Activated CD4-positive, CD25-positive, alpha-beta regulatory T cell (primary cell): ENCODE results near the gene ZNF334.
A peak's percentile ranks its signal among the peaks of the same experiment; 100 is the strongest.

Source experiments
- DNase-seq, 4 experiments: peaks; one replicate each; lab custom pipeline; 2025; lab: John Stamatoyannopoulos, UW

The ZNF334 gene

DNA sequence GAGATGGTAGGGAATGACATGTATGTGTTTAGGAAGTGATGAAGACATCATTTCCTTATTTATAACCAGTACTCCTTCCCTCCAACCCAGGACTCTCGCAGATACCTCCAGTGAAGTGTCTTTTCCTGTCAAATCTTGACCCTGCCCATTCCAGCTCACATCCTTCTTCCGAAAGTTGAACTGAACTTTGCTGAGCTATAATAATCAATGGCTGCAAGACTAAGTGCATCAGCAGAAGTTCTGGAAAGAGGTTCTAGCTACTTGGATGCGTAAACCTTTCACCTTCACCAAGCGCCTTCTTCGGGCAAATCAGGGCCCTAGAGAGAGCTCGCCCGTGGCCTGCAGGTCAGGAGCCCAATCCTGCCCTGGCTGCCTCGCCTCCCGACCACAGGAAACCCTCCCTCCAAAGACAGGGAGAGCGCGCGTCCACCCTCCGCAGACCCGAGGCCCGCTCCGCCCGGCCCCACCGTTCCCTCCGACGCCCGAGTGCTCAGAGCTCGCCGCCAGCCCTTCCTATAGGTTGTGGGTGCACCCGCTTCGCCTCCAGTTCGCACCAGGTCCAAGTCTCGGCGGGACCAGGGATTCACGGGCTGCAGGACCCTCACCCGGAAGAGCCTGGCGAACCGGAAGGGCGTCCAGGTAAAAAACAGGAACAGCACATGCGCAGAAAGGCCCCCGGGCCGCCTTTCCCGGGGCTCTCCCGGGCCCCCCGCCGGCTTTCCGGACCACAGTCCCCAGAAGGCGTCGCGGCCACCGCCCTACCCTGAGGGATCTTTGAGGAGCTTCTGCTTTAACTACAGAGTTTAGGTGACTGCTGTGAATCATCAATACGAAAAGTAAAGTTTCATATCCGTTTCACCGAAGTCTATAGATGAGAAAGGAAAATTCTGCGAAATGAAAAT lies at the start of gene ZNF334:
ZNF334 (minus strand) TSS at position 617 of the 902 bp plus-strand sequence. CDS start 1,457 bp downstream, outside the sequence.
- peak in 1 of 4 experiments; percentile 3 for DNase-seq

DNA sequence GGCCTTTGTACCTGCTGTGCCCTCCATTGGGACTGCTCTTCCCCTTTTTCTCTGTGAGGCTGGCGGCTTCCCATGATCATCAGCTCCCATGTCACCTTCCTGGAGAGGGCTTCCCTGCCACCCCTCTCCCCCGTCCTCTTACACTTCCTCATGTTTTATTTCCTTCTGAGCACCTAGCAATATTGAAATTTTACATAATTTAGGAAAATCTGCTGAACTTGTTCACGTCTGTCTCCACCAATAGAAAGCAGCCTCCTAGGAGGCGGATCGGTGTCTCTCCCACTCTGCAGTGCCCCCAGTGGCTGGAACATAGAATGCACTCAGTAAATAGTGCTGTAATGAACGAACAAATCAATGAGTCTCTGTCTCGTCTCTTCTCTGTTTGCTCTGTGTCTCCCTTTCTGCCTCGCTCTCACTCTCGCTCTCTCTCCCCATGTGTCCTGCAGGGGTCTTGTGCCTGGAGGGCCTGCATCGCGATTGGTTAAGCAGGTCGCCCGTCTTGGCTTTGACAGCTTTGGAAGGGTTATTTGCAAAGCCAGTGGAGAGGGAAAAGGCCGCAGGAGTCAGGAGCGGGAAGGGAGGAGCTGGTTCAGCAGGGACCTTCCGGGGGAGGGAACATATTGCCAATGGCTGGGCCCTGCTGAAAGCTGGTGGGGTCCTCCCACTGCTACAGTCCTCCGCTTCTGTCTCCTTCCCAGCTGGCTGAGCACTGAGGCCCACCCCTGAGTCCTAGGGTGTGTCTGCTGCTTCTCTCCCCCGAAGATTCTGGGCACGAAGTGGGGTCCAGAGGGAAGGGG lies 49.2 kb upstream of the ZNF334 start:
- peak in 3 of 4 experiments; percentile 20 to 52 (median 29) for DNase-seq

DNA sequence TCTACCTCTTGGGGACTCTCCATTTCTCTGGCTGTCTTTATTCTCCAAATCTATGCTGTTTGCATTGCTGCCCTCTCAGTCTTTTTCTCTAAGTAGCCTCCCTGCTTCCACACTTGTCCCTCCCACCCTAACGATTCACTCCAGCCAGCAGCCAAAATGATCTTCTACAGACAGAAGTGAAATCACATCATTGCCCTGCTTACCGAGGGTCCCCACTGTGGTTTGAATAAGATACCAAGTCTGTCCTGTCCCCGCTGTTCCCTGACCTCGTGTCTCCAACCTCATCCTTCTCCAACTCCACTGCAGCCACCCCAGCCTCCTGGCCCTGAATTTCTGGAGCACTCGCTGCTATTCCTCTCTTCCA lies 48.6 kb upstream of the ZNF334 start:
- DNase-seq: no peak

DNA sequence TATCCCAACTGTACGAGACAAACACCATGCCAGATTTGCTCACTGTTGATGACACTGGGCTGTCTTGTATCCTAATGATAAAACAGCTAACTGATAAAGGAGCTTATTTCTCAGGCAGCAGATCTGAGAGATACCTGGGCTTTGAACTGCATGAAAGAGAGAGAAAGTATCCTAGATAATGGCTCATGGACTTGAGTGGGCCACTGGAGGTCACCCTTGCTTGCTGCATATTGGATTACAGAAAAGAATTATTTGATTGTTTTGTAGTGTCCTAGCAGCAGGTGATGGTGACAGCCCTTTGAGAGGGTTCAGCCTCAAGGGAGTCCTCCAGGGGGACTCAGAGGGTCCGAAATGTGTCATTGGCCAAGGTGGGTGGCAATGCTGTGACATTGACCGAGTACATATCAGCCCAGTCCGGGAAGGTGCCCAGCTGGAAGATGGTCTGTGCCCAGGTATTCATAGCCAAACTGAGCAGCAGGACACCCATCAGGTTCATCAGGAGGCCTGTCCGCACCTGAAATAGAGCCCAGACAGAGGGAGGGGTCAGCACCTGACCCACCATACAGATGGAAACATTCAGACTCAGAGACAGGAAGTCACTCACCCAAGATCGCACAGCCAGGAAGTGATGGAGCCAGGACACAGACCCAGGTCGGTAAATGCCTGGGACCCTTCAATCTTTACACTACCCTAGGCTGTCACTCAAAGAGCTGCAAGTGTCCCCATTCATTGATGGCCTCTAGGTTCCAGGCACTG lies 46.5 kb upstream of the ZNF334 start:
- DNase-seq: no peak

DNA sequence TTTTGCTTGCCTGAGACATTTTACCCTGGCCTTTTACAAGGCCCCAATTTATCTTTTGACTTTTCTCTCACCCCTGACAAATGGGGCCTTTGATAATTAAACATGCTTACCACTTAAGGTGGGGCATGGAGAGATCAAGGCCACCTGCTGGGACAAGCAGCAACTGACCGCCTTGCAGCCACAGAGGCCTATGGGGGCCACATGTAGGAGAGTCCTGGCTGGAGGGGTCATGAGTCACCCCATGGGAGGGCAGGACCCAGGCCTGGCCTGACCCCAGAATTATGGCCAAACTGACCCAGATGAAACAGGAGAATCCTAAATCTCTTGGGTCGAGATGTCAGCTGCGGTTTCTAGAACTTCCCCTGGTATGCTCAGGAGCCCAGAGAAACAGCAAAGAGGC lies 45.6 kb upstream of the ZNF334 start:
- no peak for DNase-seq

DNA sequence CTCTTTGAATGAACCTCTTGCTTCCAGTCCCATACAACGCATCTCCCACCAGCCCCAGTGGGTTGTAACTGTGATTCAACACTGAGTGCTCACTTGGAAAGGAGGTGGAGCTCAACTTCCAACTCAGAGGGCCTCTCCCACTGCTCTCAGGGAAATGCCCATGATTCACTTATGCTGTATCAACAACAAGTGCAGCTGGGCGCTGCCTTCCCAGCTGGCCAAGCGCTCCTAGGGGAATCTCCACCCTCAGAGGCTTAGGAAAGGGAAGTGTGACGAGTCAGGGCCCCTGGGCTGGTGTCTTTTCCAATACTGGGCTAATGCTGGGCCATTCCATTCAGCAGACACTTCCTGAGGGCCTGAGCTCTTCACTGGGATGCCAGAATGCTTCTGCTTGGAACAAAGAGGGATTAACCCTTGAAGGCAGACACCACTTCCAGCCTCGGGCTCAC lies 45.2 kb upstream of the ZNF334 start:
- no peak for DNase-seq

DNA sequence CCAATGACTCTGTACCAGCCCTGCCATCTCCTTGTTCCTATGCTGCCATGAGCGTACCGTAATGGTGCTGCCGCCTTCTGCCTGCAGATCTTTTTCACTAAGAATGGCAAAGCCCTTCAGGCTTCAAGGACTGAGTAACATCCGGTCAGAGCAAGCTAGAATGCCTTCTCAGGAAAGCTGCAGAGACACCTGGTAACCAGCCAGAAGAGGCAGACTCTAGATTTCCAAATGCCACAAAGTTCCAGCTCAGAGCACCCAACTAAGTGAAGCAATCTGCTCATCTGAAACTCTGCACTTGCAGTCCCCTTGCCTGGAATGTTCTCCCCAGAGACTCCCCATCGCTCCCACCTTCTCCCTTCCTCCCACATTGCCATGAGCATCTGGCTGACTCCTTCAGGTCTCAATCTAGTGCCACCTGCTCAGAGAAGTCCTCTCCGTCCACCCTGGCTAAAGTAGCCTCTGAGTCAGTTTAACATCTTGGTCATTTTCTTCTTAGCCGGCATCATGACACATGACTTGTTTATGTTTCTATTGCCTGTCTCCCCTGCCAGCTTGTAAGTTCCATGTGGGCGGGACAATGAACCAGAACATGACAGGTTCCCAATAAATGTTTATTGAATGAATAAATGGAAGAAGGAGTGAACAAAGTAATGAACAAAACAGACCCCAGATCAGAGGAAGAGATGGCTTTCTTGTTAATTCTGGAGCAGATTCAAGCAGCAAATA lies 44.0 kb upstream of the ZNF334 start:
- no peak for DNase-seq

DNA sequence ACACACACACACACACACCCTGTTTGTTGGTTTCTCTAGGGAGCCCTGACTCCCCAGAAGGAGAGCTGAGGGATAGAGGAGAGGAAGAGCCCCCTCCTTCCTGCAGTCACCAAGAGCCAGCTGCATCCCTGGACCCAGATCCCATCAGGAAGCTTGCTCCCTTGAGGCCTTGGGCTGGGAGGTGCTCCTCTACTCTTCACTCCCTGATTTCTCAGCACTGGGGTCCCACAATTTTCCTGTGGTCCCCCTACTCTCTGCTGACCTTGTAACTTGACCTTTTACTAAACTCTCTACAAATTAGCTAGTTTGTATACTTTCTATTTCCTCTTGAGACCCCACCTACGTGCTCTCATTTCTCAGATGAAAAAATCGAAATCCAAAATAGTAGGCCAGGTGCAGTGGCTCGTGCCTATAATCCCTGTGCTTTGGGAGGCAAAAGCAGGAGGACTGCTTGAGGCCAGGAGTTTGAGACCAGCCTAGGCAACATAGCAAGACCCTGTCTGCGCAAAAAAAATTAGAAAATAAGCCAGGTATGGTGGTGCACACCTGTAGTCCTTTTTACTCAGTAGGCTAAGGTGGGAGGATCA lies 42.1 kb upstream of the ZNF334 start:
- DNase-seq: no peak

DNA sequence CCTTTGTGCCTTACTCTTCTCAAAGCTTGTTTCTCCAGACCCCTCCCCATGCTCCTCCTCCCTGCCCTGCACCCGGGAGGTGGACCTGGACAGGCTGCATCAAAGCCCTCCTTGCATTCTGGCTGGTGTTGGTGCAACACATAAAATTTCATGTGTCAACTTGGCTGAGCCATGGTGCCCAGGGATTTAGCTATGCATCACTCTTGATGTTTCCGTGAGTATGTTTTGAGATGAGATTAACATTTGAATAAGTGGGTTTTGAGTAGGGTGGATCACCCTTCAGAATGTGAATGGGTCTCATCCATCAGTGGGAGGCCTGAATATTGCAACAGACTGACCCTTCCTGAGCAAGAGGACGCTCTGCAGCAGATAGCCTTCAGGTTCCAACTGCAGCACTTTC lies 41.5 kb upstream of the ZNF334 start:
- no peak for DNase-seq

DNA sequence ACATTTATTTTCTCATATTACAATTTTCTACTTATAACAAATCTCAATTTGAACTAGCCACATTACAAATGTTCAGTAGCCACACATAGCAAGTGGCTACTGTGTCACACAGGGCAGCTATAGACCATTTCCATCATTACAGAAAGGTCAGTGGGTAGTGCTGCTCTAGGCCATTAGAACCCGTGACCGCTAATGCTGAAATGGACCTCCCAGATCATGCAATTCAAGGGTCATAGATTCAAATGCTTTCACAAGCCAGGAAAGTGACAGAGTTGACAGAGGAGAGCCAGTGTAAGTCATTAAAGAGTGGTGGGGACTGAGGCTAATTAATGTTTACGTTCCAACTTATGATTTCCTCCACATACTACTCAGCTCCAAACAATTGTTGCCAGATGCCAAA lies 40.6 kb upstream of the ZNF334 start:
- DNase-seq: no peak

DNA sequence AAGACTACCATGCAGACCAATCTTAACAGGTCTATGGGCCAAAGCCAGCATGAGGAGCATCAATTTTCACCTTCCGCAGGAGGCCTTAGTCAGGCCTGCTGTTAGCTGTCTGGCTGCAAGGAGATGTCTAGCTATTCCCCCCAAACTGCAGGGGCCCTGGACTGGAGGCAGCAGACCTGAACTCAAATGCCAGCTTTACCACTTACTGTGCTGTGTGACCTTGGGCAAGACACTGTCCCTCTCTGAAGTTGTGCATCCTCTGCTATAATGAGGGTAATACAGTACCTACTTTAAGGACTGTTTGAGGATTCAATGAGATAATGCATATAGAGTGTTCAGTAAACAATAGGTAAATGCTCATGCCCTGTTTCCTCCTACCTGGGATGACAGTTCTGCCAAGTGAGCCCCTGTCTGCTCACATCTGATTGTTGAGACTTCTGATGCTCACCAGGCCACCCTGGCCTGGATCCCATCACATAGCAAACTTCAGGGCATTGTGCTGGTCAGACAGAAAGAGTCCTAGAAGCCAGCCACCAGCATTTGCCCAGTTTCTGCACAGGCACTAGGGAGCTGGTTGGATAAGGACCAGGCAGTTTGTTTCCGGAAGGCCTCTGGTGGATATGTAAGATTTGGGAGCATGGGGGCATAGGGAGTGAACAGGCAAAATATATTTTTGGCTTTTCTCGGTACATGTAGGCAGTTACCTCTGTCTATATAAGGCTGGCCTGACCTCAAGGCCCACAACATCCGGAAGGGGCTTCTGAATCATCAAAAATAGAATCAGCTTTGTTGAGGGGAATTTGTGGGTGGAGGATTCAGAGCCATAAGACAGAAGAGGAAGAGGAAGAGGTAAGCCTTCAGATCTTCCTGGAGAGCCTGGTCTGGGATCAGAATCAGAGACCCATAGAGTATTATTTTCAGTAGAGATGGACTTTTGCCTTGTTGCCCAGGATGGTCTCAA lies 39.4 kb upstream of the ZNF334 start:
- no peak for DNase-seq

DNA sequence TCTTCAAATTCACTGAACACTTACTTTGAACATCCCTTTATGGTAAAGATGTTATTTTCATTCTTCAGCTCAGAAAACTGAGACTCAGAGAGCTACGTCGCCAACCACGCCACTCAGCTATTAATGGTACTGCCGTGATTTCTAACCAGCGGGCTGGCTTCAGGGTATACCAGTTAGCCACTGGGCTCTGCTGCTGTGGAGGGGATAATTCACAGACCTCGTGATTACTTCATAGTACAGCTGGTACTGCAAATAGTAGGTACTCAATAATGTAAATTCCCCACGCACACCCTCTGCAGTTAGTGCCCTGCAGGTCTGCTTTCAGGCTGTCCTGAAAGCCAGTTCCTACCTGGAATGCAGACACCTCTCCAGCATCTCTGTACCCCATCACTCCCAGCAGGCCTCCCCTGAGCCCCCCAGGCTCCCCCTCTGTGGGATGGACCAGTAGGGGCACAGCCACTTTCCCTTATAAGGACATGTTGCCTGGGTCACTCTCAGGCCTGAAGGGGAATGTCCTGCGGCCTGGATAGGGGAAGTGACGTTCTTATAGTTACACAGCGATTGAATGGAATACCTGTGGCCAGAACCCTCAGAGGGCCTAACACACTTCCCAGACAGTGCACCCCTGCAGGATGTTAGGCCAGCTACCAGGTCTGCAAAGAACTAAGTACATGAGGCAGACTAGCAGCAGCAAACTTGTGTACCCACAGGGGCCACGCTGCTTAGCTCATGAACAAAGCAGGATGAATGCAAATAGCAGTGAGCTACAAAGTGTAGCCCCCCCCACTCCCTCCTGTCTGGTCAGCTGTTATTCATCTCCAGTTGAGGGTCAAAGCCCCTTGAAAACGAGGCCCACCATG lies 38.4 kb upstream of the ZNF334 start:
- no peak for DNase-seq

DNA sequence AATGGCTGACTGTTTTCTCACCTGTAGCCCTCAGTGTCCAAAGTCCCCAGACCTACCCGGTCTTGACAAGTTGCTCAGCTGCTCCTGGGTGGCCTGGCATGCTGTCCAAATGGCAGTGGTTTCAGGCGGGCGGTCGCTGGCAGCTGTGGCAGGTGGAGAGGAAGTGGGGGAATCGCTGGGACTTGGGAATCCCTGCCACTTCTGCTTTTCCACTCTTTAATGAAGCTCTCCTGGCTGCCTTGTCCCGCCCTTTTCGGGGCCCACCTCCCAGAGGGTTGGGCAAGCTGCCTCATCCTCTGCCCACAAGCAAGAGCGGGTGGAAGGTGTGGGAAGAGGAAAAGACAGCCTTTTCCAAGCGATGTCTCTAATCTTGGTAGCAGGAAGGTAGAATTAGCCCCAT lies 37.1 kb upstream of the ZNF334 start, which contains the start of gene OCSTAMP:
OCSTAMP (minus strand) TSS at position 194 of the 400 bp plus-strand sequence; CDS start at position 100, 94 bp downstream.
- no peak for DNase-seq

DNA sequence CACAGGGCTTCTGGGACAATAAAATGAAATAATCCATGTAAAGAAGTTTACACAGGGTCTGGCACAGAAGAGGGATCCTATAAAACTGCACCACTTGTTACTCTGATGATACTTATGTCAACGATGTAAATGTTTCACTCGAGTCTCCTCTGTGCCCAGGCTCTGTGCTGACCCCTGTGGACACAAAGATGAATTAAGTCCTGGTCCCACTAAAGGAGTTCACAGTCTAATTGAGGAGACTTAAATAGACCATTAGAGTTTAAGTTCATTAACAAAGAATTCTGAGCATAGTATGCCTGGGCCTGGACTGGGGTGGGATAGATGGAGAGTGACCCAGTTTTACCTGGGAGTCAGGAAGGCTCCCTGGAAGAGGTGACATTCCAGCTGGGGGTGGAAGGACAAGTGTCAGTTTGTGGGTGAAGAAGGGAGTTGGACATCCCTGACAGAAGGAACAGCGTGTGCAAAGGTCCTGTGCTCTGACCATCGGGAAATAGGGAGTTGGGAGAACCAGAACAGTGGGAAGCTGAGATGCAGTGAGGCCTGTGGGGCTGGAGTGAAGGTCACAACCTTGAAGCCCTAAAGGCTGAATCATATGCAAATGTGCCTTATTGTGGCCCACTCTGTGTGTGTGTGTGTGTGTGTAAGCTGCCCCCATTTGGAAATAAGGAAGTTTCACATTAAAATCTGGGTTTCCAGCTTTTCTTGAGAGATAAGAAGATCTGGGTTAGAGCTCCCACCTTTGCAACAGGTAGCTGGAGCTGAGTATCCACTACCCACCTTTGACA lies 36.0 kb upstream of the ZNF334 start:
- no peak for DNase-seq

DNA sequence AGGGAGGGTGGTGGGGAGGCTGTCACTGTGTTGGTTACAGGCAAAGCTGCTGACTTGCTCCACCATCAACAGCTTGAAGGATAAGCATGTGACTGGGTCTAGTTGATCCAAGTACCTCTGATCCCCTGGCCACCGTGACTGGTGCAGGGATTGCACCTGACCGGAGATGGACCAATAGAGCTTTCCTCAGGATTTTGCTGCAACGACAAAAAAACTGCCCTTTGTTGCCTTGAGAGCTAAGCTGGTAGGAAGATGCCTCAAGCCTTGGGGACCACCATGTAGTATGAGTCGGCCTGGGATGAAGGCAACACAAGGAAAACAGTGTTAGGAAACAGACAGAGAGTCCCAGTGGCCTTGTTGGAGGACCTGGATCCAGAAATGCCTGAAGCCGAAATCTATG lies 35.3 kb upstream of the ZNF334 start:
- DNase-seq: no peak

DNA sequence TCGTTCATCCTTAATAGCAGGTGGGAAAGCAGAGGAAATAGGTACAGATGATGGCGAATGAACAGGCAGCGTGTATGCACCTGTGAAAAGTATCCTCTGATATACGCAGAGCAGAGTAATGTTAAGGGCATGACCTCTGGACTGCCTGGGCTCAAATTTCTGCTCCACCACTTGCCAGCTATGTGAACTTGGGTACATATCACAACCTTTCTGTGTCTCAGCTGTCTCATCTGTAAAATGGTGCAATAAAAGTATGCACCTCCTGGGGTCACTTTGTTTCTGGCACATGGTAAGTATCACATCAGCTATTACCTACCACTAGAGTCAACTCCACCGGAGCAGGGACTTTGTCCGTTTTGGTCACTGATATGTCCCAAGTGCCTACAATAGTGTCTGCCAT lies 34.6 kb upstream of the ZNF334 start:
- no peak for DNase-seq

DNA sequence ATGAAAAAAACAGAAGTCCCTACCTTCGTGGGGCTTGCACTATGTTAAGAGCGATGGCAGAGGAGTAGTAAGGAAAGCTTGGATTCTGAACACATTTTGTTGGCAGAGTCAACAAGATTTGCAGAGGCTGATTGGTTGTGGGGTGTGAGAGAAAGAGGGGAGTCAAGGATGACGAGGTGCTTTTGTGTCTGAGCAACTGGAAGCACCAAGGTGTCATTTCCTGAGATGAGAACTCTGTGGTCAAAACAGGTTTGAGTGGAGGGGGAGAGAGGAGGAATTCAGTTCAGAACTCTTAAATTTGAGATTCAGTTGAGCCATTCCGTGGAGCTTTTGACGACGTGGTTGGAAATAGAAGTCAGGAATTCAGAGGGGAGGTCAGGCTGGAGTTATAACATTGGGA lies 33.6 kb upstream of the ZNF334 start:
- no peak for DNase-seq

DNA sequence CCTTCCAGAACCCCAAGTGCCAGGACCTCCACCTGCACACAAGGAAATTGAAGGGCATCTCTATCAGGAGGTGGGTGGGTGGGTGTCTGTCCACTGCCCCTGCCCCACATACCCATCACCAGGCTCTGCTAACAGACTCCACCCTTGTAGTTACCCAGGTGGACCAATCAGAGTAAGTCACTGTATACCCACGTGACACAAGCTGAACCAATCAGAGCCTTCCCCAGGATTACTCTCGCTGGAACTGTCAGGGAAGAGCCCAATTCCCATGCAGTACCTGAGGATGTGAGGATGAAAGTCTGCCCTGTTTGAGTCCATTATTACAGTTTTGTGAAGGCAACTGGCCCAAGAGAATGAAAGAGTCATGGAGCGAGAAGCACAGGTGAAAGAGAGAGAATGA lies 32.9 kb upstream of the ZNF334 start:
- DNase-seq: no peak
